Measurements from ENCODE around the gene CDC27. TPM values are rescaled to one million over a fixed set of nuclear protein-coding genes. Genes with fewer than 3 reads are reported as not detected.

CDC27 gene
- polyA plus RNA-seq, 3 donors, result 19.7 to 52.0 (median 33.0) TPM

GRCh38 chr17:47214931-47215330 is 25.8 kb upstream of the CDC27 start:
- WGBS (ENCODE audit: insufficient coverage), result no CpG with 5 or more reads among the region's 3 CpGs

DNA sequence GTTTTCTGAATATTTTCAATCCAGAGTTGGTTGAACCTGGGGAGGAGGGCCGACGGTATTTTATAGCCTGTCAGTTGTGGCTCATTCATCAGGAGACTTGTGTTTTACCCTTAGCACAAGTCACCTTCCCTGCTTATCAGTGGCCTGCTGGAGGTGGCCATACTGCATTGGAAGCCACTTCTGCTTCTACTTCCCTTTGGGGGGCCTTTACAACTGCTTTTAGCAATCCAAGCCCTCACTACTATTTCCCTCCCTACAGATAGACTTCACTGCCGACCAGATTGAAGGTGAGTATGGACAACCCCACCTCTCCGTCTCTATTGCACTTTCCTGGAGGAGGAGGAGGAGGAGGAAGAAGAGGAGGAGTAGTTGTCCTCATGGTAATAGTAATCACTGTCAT is 24.4 kb upstream of the CDC27 start:
- no peaks in the 10 kb centered on the region for H3K36me3 ChIP-seq (replicated peaks in 1 of 2; ENCODE audit: control insufficient read depth in 1 of 2, insufficient read depth in 2 of 2, low read length in 2 of 2)
- intact Hi-C loops (cut with micrococcal nuclease), result no loop called here
- TF ChIP-seq, protein P1, sequence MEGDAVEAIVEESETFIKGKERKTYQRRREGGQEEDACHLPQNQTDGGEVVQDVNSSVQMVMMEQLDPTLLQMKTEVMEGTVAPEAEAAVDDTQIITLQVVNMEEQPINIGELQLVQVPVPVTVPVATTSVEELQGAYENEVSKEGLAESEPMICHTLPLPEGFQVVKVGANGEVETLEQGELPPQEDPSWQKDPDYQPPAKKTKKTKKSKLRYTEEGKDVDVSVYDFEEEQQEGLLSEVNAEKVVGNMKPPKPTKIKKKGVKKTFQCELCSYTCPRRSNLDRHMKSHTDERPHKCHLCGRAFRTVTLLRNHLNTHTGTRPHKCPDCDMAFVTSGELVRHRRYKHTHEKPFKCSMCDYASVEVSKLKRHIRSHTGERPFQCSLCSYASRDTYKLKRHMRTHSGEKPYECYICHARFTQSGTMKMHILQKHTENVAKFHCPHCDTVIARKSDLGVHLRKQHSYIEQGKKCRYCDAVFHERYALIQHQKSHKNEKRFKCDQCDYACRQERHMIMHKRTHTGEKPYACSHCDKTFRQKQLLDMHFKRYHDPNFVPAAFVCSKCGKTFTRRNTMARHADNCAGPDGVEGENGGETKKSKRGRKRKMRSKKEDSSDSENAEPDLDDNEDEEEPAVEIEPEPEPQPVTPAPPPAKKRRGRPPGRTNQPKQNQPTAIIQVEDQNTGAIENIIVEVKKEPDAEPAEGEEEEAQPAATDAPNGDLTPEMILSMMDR (IDR thresholded peaks at IDR 0.05), result no peak
- H3K9me3 Mint-ChIP-seq, result peaks cover 0 to 2% (median 0%) of the 10 kb centered on the region in 7 donors
- peaks cover 5% of the 10 kb centered on the region for H3K4me1 Mint-ChIP-seq
- H2AFZ ChIP-seq (ENCODE audit: insufficient read depth, low read depth, low read length, poor library complexity, severe bottlenecking), result no peak overlapping the region
- H3K79me2 ChIP-seq (ENCODE audit: insufficient read depth, low read length), result no peaks in the 10 kb centered on the region
- H3K9ac ChIP-seq (ENCODE audit: insufficient read depth, low read length, poor library complexity, severe bottlenecking), result no peak overlapping the region
- 43% methylated on average over 2 of the region's 4 CpGs for WGBS (ENCODE audit: insufficient coverage)
- no peaks in the 10 kb centered on the region for H3K36me3 Mint-ChIP-seq
- no peaks in the 10 kb centered on the region for H3K27me3 ChIP-seq (ENCODE audit: control insufficient read depth in 2 of 2, insufficient read depth in 2 of 2, low read length in 2 of 2)
- no peaks in the 10 kb centered on the region for H3K9me3 ChIP-seq (replicated peaks in 1 of 2; ENCODE audit: control insufficient read depth in 1 of 2, insufficient read depth in 1 of 2, low read length in 2 of 2)
- H3K27ac Mint-ChIP-seq, result no peak overlapping the region
- no peak overlapping the region for H3K27ac ChIP-seq (ENCODE audit: low read depth in 1 of 2, low read length in 2 of 2)
- H3K4me3 ChIP-seq (replicated peaks in 1 of 3; ENCODE audit: low read depth in 2 of 3, low read length in 3 of 3), result no peak overlapping the region
- no peaks in the 10 kb centered on the region for H3K4me1 ChIP-seq (ENCODE audit: control insufficient read depth in 1 of 2, insufficient read depth in 2 of 2, low read length in 2 of 2)
- no peaks in the 10 kb centered on the region for H4K20me1 ChIP-seq (ENCODE audit: insufficient read depth, low read length)
- peaks cover 7 to 15% (median 14%) of the 10 kb centered on the region in 3 donors for H3K27me3 Mint-ChIP-seq (ENCODE audit: low read depth in 3 of 3)
- no peak overlapping the region for H3K4me3 Mint-ChIP-seq
- DNase-seq, result no peak
- H3K4me2 ChIP-seq (replicated peaks; ENCODE audit: extremely low read depth, low read length, poor library complexity, severe bottlenecking), result no peak overlapping the region

More at GRCh38 chr17:47214931-47215330, 25.8 kb upstream of the CDC27 start:
- no peak overlapping the region for H3K4me3 ChIP-seq (replicated peaks in 1 of 3; ENCODE audit: low read depth in 2 of 3, low read length in 3 of 3)
- no peak overlapping the region for H3K4me2 ChIP-seq (replicated peaks; ENCODE audit: extremely low read depth, low read length, poor library complexity, severe bottlenecking)
- H3K27ac ChIP-seq (ENCODE audit: low read depth in 1 of 2, low read length in 2 of 2), result no peak overlapping the region
- H3K79me2 ChIP-seq (ENCODE audit: insufficient read depth, low read length), result no peaks in the 10 kb centered on the region
- TF ChIP-seq, protein P1 (IDR thresholded peaks at IDR 0.05), result no peak
- no peak overlapping the region for H2AFZ ChIP-seq (ENCODE audit: insufficient read depth, low read depth, low read length, poor library complexity, severe bottlenecking)
- no peak overlapping the region for H3K9ac ChIP-seq (ENCODE audit: insufficient read depth, low read length, poor library complexity, severe bottlenecking)
- Mint-ChIP-seq H3K9me3 (peaks cover 0 to 2% (median 0%) of the 10 kb centered on the region in 7 donors), H3K4me1 (peaks cover 10% of the 10 kb centered on the region), H3K4me3 (no peak overlapping the region), H3K36me3 (no peaks in the 10 kb centered on the region), H3K27me3 (ENCODE audit: low read depth in 3 of 3) (peaks cover 9 to 13% (median 11%) of the 10 kb centered on the region in 3 donors), H3K27ac (no peak overlapping the region)
- DNase-seq, result no peak
- no peaks in the 10 kb centered on the region for H4K20me1 ChIP-seq (ENCODE audit: insufficient read depth, low read length)
- no peaks in the 10 kb centered on the region for H3K27me3 ChIP-seq (ENCODE audit: control insufficient read depth in 2 of 2, insufficient read depth in 2 of 2, low read length in 2 of 2)
- no peaks in the 10 kb centered on the region for H3K36me3 ChIP-seq (replicated peaks in 1 of 2; ENCODE audit: control insufficient read depth in 1 of 2, insufficient read depth in 2 of 2, low read length in 2 of 2)
- H3K9me3 ChIP-seq (replicated peaks in 1 of 2; ENCODE audit: control insufficient read depth in 1 of 2, insufficient read depth in 1 of 2, low read length in 2 of 2), result no peaks in the 10 kb centered on the region
- intact Hi-C loops (cut with micrococcal nuclease), result no loop called here
- H3K4me1 ChIP-seq (ENCODE audit: control insufficient read depth in 1 of 2, insufficient read depth in 2 of 2, low read length in 2 of 2), result no peaks in the 10 kb centered on the region
